Colonic mucosa (tissue), 4 donors: ENCODE results near the gene ROR1. TPM values are rescaled to one million over a fixed set of nuclear protein-coding genes. Genes with fewer than 3 reads are reported as not detected.

ENCODE experiments used
- DNase-seq: peaks from one replicate; pipeline ENCODE4 v3.0.0-alpha.2; 2020
- H3K27ac ChIP-seq: fragments of 200-600 bp; one replicate; pipeline ENCODE4 v1.8.0; 2021
- H3K27me3 ChIP-seq: fragments of 200-600 bp; one replicate; pipeline ENCODE4 v1.8.0; 2021
- H3K36me3 ChIP-seq: fragments of 200-600 bp; one replicate; pipeline ENCODE4 v1.8.0; 2021
- H3K4me1 ChIP-seq: fragments of 200-600 bp; one replicate; pipeline ENCODE4 v1.8.0; 2021; ENCODE audit warnings: mild to moderate bottlenecking
- H3K4me3 ChIP-seq: fragments of 200-600 bp; one replicate; pipeline ENCODE4 v1.8.0; 2021
- H3K9ac ChIP-seq, 2 donors: one replicate each; pipeline ENCODE4 v1.7.0; 2013; ENCODE audit warnings: control low read depth in 2 of 2, low read depth in 2 of 2, low read length in 2 of 2
- H3K9me3 ChIP-seq: fragments of 200-600 bp; one replicate; pipeline ENCODE4 v1.8.0; 2021
- intact Hi-C: fragments of 100-400 bp; cut with DNase I; formaldehyde crosslinking; loops from one replicate; pipeline ENCODE4 v1.14.1; 2022
- total RNA-seq, 2 donors: library from RNA; stranded (reverse); fragmentation: NEBNext Ultra II Directional in 1 of 2; extraction: Animal tissue kit (Norgen Biotek cat#: 25700) in 1 of 2; gene quantifications; one replicate each; pipeline ENCODE4 v1.2.1, GENCODE V29; 2021
- TF ChIP-seq, protein P1 (sequence below): fragments of 200-600 bp; IDR thresholded peaks from one replicate; pipeline ENCODE4 v1.8.0; 2022; ENCODE audit warnings: antibody characterized with exemption, mild to moderate bottlenecking
- donor health status: healthy.
- donor health status: DM: no; HTN: no; CAD: no.
- donor health status: DM: no; HTN: no; CAD: no.

ROR1 gene
- total RNA-seq, 2 donors from 2014 or later, result 5.1 to 6.8 TPM

DNA sequence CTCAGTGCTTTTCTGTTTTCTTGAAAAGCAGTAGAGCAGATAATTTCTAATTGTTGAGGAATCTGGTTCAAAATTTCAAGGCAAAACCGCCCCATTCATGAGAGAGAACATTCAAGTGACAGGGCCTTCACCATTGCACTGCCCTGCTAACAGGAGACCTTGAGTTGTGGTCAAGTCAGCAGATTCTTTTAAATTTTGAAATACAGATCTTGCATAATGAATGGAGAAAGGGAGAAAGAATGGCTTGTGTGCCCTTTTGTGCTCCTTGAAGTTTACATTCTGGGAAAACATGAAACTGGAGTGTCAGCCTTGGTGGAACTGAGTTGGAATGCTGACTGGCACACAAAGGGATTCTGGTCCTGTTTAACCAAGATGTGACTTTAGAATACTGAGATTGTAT is 265.1 kb downstream of the ROR1 start:
- TF ChIP-seq, protein P1, sequence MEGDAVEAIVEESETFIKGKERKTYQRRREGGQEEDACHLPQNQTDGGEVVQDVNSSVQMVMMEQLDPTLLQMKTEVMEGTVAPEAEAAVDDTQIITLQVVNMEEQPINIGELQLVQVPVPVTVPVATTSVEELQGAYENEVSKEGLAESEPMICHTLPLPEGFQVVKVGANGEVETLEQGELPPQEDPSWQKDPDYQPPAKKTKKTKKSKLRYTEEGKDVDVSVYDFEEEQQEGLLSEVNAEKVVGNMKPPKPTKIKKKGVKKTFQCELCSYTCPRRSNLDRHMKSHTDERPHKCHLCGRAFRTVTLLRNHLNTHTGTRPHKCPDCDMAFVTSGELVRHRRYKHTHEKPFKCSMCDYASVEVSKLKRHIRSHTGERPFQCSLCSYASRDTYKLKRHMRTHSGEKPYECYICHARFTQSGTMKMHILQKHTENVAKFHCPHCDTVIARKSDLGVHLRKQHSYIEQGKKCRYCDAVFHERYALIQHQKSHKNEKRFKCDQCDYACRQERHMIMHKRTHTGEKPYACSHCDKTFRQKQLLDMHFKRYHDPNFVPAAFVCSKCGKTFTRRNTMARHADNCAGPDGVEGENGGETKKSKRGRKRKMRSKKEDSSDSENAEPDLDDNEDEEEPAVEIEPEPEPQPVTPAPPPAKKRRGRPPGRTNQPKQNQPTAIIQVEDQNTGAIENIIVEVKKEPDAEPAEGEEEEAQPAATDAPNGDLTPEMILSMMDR, result no peak
- no peak for DNase-seq
- intact Hi-C loops, result no loop called here
- Histone ChIP-seq H3K4me1 (no peaks in the 10 kb centered on the region), H3K4me3 (no peak overlapping the region), H3K9me3 (no peaks in the 10 kb centered on the region), H3K27me3 (no peaks in the 10 kb centered on the region), H3K27ac (no peak overlapping the region), H3K9ac (no peak overlapping the region), H3K36me3 (no peaks in the 10 kb centered on the region)

DNA sequence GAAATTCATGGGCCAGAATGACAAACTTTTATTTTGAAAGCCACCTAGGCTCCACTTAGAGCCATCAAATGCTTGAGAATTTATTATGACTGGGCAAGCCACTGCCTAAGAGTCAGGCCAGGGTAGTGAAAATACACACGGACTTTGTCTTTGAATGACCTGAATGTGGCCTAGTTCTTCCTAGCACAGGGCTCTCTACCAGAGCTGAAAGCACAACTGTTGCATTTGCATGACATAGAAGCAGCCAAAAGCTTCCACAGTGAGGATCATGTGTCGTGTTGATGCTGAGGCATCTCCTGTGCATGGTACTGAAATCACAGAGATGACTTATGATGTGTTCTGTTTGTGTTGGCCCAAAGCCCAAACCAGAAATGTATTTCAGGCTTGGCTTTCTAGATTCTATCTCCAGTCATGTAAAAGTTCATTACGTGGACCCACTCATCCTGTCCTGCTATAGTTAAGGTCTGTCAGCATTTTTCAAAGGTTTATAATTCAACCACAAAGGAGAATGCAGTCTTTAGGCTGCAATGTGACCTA is 265.6 kb downstream of the ROR1 start:
- intact Hi-C loops, result no loop called here
- DNase-seq, result peak; percentile 25
- H3K4me3 ChIP-seq, result no peak overlapping the region
- no peak overlapping the region for H3K9ac ChIP-seq
- no peaks in the 10 kb centered on the region for H3K9me3 ChIP-seq
- no peaks in the 10 kb centered on the region for H3K27me3 ChIP-seq
- H3K27ac ChIP-seq, result no peak overlapping the region
- no peaks in the 10 kb centered on the region for H3K36me3 ChIP-seq
- no peaks in the 10 kb centered on the region for H3K4me1 ChIP-seq
- TF ChIP-seq, protein P1, result no peak

DNA sequence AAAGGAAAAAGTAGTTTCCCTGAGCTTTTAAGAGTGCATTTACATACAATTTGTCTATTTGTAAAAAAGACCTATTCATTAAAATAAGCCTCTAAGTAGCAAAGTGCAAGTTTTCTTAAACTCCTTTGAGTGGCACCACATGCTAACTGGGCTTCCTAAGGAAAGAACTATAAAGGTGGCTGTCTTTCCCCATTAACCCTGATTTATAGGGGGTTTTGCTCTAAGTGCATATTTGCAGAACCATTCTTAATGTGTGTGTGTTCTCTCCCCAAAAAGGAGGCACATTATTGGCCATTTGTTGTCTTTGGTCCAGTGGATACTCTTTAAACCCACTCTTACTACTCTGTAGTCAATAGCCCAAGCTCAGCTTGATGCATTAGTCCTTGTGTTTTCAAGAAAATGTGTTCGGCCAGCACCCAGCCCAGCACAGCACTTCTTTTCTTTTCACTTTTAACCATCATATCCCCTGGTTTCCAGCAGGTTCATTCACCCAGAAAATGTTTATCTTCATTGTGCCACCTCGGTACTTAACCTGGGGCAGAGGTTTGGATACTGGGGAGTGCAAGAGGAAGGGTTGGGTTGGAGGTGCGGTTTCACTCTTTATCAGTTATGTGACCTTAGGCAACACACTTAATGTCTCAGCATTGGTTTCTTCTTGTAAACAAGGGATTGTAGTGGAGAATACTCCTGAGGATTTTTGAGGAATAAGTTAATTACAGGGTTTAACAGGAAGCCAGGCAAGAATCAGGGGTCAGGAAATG is 267.7 kb downstream of the ROR1 start:
- no peak overlapping the region for H3K27ac ChIP-seq
- no peaks in the 10 kb centered on the region for H3K36me3 ChIP-seq
- H3K4me1 ChIP-seq, result no peaks in the 10 kb centered on the region
- H3K4me3 ChIP-seq, result no peak overlapping the region
- no peak for DNase-seq
- H3K9ac ChIP-seq, result no peak overlapping the region
- no peaks in the 10 kb centered on the region for H3K9me3 ChIP-seq
- H3K27me3 ChIP-seq, result no peaks in the 10 kb centered on the region
- intact Hi-C loops, result no loop called here
- TF ChIP-seq, protein P1, result no peak

DNA sequence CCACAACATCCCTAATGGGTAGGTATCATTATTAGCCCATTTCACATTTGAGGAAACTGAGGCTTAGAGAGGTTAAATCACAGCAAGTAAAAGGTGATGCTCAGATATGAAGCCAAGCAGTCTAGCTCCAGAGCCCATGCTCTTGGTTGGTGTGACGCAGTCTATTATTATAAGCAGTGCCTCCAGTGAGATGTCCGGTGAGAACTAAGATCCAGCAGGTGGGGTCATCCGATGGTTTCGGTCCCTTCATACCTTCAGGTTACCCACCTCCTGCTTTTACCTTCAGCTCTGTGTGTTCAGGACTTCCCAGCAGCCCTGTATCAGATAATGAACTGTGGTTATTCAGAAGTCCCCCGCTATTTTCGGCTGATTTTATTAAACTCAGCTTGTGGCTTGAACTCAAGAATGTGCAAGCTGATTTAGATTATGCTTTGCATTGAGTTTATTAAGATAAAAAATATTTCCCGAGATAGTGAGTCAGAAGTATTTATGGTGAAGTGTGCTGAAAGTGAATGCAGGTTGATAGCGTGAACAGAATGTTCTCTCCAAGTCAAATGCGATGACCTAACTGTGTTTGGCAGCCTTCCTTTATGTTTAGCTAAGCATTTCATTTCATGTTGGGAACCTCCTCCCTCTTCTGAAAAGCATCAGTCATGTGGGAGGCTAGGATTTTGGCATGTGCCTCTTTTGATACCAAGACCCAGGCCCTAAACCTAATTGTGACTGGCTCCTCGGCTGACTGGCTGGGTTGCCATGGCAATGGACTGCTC is 268.7 kb downstream of the ROR1 start:
- H3K4me3 ChIP-seq, result no peak overlapping the region
- H3K36me3 ChIP-seq, result no peaks in the 10 kb centered on the region
- H3K4me1 ChIP-seq, result no peaks in the 10 kb centered on the region
- H3K9ac ChIP-seq, result no peak overlapping the region
- intact Hi-C loops, result no loop called here
- DNase-seq, result no peak
- TF ChIP-seq, protein P1, result no peak
- no peak overlapping the region for H3K27ac ChIP-seq
- no peaks in the 10 kb centered on the region for H3K9me3 ChIP-seq
- H3K27me3 ChIP-seq, result no peaks in the 10 kb centered on the region

DNA sequence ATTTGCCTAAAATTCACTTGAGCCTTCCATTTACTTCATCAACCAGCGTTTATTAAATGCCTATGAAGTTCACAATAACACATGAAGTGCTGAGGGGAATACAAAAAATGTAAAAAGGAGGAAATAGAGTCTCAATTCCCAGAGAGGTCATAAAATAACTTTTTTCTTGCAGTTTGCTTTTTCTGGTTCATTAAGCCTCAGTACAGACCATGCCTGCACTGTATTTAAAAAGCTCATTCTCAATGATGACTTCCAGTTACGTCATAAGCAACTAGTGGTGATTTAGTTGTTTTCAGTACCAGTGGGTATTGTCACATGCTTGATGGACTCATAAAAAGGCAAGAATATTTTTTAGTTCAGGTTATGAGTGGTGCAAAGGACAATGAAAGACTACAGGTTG is 269.5 kb downstream of the ROR1 start:
- H3K4me3 ChIP-seq, result no peak overlapping the region
- H3K27ac ChIP-seq, result no peak overlapping the region
- H3K4me1 ChIP-seq, result no peaks in the 10 kb centered on the region
- DNase-seq, result no peak
- no peaks in the 10 kb centered on the region for H3K27me3 ChIP-seq
- H3K9me3 ChIP-seq, result no peaks in the 10 kb centered on the region
- intact Hi-C loops, result no loop called here
- H3K9ac ChIP-seq, result no peak overlapping the region
- TF ChIP-seq, protein P1, result no peak
- no peaks in the 10 kb centered on the region for H3K36me3 ChIP-seq
